T-helper 2 cell treated with Interferon-gamma antibody and Interleukin-4, amounts not matched to agents 100 ng/mL and 5 ng/mL, for 36 hours (primary cell): ENCODE data around the gene HNRNPR. TPM values are rescaled to one million over a fixed set of nuclear protein-coding genes. Genes with fewer than 3 reads are reported as not detected.
"Not testable (repeated sequence)": the region's sequence is repeated elsewhere in the genome, so short reads cannot be mapped to it uniquely, and the experiment has no call there.

ENCODE experiments used
- intact Hi-C: fragments of 100-400 bp; cut with micrococcal nuclease; formaldehyde crosslinking; loops from one replicate; pipeline ENCODE4 v1.15.1; 2023
- total RNA-seq: library from RNA; stranded (reverse); gene quantifications from 2 replicates; pipeline ENCODE4 v1.2.3, GENCODE V29; 2022

Gene HNRNPR
- total RNA-seq, 1 donor from 2014 or later = 223 TPM

DNA sequence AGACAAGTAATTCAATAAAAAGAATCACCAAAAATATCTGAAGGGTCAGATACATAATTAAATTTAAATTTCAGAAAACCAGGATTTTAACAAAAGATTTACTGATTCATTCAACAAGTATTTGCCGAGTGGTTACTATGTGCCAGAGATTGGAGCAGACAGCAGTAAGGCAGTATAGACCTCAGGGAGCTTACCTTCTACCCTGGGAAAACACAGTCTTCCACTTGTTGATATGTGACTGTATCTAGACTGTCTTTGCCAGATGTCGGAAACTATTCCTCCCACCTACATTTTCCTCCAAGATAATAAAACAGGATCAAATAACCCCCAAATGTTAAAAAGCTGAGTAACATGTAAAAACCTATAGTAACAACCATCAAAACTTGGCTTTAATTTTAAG, 6.2 kb downstream of the HNRNPR start:
- intact Hi-C loops = no loop called here

GRCh38 chr1:23331713-23332112, 12.4 kb downstream of the HNRNPR start:
- intact Hi-C loops = no loop called here

DNA sequence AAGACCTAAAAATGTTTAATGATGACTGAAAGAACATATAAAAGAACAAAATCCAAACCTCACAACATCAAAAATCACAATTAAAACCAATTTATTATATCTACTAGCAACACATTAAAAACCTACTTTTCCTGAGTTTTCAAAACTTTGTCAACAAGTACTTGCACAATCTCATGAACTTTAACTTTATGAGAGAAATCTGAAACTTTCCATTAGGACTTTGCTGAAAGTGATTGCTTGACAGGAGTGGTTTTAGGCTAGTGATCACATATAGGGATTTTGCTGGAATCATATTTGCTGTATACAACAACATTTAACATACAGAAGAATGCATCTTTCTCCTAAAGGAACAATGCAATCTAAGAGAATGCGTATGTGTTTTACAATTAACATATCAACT, 13.2 kb downstream of the HNRNPR start:
- intact Hi-C loops = no loop called here

DNA sequence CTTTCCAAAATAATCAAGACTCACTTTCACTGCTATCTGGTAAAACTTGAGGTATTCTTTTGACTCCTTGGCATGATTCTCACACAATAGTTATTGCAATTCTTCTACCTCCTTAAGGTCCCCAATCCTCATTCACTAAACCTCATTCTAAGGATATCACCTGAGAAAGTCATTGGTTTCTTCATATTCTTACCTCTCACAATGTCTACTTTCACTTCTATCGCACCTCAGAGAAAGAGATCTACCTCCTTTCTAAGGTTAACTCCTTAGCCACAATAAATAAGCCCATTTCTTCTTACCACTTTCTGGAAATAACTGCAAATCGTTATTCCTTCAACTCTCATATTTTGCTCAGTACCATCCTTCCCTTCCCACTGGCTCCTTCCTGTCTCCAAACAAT, 18.7 kb downstream of the HNRNPR start:
- intact Hi-C loops = no loop called here

DNA sequence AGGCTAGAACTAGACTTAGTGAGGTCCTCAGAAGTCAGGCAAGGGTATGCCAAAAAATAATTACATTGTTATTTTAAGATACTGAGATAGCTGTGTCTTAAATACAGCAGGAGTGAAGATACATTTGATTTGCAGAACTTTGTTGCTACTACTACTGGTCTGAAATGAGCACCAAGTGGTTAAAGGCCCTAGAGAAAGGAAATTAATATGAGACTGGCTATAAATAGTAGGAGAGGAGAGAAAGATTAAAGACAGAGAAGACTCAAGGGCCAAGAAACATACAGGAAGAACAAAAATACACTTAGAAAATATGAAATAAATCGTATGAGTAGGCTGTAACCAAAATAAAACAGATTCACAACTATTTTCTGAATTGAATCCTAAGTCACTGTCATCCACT, 21.3 kb downstream of the HNRNPR start:
- intact Hi-C loops = no loop called here

DNA sequence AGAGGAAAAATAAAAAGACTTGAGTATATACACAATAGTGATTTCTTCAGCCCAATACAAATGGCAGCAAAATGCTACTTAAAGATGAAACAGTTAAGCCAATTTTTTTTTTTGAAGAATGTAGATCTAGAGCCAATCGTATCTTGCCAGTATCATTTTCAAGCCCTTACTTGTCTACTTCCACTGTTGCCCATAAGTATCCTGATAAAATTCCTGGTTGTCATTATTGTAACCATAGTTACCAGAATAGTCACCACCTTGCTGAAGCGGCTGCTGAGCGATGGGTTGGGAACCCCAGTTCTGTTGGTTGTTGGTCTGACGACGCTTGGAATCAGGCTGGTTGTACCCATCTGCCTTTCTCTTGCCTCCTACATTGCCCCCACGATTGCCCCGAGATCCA, 33.8 kb downstream of the HNRNPR start:
- intact Hi-C loops = not testable (repeated sequence)

DNA sequence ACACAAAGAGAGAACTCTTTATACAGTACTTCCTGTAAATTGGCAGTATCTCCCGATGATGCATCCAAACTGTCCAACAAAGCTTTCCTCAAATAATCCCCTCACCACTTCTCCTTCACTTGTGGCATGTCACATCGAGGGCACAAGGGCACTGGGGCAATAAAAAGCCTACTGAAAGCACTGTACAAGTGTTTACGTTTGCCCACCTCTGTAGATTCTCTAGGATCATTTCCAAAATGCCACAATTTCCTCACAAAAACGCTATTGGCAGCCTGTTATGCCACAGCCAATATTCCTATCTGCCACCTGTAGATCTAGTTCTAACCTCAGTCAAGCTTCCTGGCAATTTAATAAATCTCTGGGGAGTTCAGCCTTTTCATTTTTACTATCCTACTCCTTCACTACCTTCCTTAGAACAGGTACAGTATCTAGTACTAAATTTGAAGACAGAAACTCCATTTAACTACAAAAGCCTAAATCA, 39.9 kb downstream of the HNRNPR start:
- intact Hi-C loops = no loop called here

DNA sequence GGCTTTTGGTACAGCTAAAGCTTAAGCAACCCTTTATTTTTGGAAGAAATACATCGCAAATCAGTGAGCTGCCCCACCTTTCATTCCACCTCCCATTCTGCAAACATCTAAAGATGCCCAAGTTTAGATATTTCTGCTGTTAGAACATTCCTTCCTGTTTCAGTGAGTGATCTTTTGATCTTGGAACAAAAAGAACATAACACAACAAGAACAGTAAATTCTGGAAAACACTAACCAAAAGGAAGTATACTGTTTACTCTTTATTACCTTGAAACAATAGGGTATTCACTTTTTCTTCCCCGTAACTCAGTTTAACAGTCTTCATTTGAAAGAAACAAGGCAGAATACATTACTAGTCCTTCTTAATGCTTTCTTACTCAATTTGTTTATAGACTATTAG, 40.6 kb downstream of the HNRNPR start:
- intact Hi-C loops = no loop called here

GRCh38 chr1:23296931-23297330, 47.2 kb downstream of the HNRNPR start:
- intact Hi-C loops = no loop called here

GRCh38 chr1:23291706-23292105, 52.4 kb downstream of the HNRNPR start:
- intact Hi-C loops = no loop called here

DNA sequence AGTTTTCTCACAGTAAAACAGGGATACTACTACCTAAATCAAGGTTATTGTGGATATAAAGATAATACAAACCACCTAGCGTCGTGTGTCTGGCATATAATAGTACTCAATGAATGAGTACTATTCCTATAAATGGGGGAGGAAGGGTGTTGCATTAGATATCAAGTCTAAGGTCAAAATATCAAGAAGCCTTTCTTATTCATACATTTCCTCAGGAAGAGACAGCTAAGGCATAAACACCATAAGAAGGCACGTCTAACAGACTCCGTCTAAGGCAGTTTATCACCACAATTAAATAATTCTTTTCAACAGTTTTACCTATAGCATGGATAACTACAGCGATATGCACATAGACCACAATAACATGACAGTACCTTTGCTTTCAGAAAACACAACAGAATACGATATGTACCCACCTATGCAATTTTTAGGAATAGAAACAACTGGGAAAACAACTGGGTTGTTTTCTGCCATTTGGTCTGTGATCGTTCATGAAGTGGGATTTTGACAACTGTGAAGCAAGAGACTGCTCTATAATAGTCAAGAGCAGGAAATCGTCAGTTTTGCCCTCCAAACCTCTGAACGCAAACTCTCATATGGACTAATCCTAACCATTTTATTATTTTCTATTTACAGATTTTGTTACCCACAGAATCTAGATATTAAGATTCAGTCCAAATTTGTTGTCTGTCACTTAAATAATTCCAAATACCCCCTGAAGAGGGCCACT, 53.1 kb downstream of the HNRNPR start:
- intact Hi-C loops = no loop called here

DNA sequence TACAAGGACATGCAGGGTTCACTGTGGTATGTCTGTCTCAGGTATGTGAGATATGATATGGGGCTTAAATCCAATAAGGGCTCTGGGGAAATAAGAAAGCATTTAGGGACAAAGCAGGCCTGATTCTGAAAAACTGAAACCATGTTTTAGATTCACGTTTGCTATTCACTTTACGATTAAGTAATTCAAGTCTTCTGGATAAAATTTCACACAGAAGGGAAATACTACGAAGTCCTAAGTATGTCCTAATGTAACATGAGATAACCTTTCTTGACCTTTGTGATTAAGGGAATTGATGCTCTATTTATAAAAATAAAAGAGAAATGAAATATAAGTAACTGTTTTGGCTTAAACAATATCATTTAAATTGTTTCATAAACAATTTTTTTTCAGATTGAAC, 55.4 kb downstream of the HNRNPR start:
- intact Hi-C loops = no loop called here

- intact Hi-C loops = no loop called here
These were observed 55.9 kb downstream of the HNRNPR start for GRCh38 chr1:23288201-23288600.

DNA sequence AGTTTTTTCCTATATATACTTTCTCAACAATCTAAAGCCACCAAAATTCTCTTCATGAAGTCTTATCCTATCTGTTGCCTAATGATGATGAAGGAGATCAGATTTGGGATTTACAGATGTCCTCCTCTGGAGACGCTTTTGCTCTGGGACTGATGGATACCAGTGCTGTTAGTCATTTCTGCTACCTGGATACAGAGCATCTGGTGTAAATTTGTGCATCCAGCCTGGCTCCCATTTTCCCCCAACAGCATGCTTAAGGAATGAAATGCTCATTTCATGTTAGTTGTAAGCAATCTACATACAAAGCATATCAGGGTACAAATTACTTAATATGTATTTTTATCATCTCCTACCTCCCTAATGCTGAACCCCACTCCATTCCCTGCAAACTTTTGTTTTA, 57.7 kb downstream of the HNRNPR start:
- intact Hi-C loops = no loop called here

DNA sequence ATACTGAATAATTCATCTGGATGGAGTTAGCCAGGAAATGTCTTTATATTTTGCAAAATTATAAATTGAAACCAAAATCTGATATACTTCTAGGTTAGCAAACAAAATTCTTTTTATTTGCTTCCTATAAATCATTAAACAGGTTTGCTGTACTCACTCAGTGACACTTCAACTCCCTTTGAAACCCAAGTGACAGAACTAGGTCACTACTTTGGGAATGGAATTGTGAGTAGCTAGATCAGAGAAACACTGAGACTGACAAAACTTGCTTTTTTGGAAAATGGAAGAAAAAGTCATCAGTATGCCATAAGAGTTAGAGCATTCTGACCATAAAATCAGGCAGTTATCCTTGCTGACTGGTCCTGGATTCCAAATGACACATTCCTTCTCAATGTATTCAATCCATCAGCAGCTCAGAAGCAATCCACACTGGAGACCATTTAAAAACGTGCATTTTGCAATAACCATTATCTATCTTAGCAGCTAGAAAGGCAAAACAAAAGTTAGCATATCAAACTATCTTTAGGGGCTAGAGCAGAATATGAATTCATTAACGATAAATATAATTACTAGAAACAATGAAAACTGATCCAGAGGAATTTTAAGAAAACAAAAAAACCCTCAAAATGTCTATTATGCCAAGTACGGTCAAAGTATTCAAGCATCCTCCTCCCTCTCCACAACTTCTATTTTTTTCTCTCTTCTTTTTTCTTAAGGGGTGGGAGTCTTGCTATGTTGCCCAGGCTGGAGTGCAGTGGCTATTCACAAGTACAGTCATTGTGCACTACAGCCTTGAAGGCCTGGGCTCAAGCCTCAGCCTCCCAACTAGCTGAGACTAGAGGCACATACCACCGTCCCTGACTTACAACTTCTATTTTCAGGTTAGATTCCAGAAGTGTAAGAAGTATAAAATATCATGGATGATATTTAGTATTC, 60.1 kb downstream of the HNRNPR start:
- intact Hi-C loops = no loop called here

- intact Hi-C loops = no loop called here
These were observed 61.1 kb downstream of the HNRNPR start for GRCh38 chr1:23282957-23283356.

- intact Hi-C loops = no loop called here
These were observed 65.4 kb downstream of the HNRNPR start for GRCh38 chr1:23278717-23279116.

GRCh38 chr1:23276531-23276930, 67.6 kb downstream of the HNRNPR start:
- intact Hi-C loops = no loop called here

GRCh38 chr1:23274134-23274505, 70.0 kb downstream of the HNRNPR start:
- intact Hi-C loops = no loop called here

GRCh38 chr1:23273450-23274133, 70.5 kb downstream of the HNRNPR start:
- intact Hi-C loops = no loop called here

GRCh38 chr1:23263380-23263887, 80.7 kb downstream of the HNRNPR start:
- intact Hi-C loops = no loop called here

GRCh38 chr1:23258082-23258481, 86.0 kb downstream of the HNRNPR start:
- intact Hi-C loops = not testable (repeated sequence)
